Activated CD4-positive, alpha-beta T cell treated with anti-CD3 and anti-CD28 coated beads, Interleukin-2, amount 50 U/mL, for 1 hour (primary cell): ENCODE data around the gene HIP1.
"Not testable (repeated sequence)": the region's sequence is repeated elsewhere in the genome, so short reads cannot be mapped to it uniquely, and the experiment has no call there.

Source experiments
- DNase-seq: peaks from one replicate; pipeline ENCODE4 v3.0.0-alpha.2; 2020

The HIP1 gene

DNA sequence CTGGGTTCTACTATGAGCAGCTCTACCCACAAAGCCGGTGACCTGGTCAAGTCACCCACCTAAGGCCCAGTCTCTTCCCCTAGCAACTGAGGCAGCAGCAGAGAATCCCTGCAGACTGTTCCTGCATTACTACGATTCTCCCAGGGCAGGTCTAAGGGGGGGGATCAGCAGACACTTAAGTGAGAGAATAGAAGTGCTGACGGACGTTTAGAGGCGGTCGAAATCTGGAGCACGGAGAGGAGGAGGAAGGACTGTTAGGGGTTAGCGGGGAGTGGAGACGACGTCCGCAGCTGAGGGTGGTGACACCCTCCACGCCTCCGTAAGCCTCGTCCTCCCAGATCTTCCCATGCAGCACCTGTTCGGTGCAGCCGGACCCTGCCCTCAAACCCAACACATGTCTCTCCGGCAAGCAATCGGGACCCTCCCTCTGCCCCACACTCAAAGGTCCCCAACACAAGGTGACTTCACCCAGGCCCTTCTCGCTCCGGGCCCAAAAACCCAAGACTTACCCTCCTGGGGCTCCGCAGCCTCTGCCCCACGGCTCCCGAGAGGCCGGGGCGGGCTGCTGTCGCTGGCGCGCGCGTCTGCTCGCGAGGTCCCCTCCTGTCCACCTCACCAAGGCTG, 253.3 kb downstream of the HIP1 start:
- DNase-seq = not testable (repeated sequence)
